GM21526 (cell line): Measurements from ENCODE around the gene MYCN.
"Not testable (repeated sequence)": the region's sequence is repeated elsewhere in the genome, so short reads cannot be mapped to it uniquely, and the experiment has no call there.

Source experiments
- ATAC-seq: cut with Tn5 transposase; IDR thresholded peaks from one replicate; pipeline ENCODE4 v1.9.1; 2021; ENCODE audit warnings: moderate library complexity; ENCODE audit not compliant: unreplicated experiment, low FRiP score

The MYCN gene

GRCh38 chr2:15942711-15943345 lies 2.5 kb downstream of the MYCN start:
- ATAC-seq = no peak

GRCh38 chr2:15943378-15944280 lies 3.3 kb downstream of the MYCN start:
- no peak for ATAC-seq

DNA sequence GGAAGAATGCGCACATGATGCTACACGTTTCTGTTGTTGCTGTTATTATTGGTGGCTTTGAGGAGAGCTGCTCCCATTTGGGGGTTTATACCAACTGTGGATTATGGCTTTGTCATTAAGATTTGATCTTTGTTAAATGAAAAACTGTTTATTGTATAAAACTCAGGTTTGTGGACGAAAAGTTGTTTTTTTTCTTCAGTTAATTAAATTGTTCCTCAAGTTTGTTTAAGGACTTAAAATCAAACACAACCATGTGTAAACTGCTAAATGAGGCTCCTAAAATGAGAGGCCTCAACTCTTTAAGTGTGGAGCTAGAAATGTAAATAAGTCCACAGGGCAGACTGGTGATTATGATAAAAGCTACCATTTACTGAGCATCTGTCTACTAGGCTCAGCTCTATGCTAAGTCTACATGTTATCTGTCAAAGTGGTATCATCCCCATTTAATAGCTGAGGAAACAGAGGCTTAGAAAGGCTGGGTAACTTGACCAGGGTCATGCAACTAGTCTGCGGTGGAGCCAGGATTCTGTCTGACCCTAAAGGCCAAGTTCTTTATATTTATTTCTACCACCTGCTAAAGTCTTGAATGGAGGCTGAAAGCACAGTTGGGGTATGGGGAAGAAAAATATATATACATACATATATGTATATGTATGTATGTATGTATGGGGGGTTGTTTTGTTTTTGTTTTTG lies 4.1 kb downstream of the MYCN start:
- ATAC-seq = no peak

GRCh38 chr2:15945909-15946705 lies 5.8 kb downstream of the MYCN start:
- ATAC-seq = no peak

GRCh38 chr2:15946983-15947382 lies 6.6 kb downstream of the MYCN start:
- ATAC-seq = no peak

GRCh38 chr2:15947431-15947830 lies 7.1 kb downstream of the MYCN start:
- no peak for ATAC-seq

GRCh38 chr2:15948704-15948957 lies 8.3 kb downstream of the MYCN start:
- no peak for ATAC-seq

DNA sequence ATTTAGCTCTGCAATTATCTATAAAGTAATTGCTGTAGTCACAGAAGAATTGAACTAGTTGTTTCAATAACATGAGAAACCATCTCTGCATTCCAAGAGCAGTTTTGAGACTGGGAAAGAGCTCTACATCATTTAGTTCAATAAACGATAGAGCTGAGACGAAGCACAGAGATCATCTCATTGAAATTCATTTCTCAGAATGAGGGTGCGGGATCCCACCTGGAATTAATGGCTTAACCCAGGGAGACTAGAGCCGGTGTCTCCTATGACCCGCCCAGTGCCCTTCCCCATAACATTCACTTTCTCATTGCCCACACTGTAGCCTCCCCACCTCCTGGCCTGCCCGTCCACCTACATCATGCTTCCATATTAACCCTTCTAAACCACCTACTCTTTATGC lies 8.8 kb downstream of the MYCN start:
- no peak for ATAC-seq

GRCh38 chr2:15949551-15949950 lies 9.2 kb downstream of the MYCN start:
- ATAC-seq = no peak

GRCh38 chr2:15950088-15950952 lies 10.0 kb downstream of the MYCN start:
- ATAC-seq = no peak

- ATAC-seq = not testable (repeated sequence)
Measured at GRCh38 chr2:15951936-15952335, 11.6 kb downstream of the MYCN start.

GRCh38 chr2:15952451-15953146 lies 12.2 kb downstream of the MYCN start:
- ATAC-seq = no peak

GRCh38 chr2:15953147-15953630 lies 12.8 kb downstream of the MYCN start:
- no peak for ATAC-seq

DNA sequence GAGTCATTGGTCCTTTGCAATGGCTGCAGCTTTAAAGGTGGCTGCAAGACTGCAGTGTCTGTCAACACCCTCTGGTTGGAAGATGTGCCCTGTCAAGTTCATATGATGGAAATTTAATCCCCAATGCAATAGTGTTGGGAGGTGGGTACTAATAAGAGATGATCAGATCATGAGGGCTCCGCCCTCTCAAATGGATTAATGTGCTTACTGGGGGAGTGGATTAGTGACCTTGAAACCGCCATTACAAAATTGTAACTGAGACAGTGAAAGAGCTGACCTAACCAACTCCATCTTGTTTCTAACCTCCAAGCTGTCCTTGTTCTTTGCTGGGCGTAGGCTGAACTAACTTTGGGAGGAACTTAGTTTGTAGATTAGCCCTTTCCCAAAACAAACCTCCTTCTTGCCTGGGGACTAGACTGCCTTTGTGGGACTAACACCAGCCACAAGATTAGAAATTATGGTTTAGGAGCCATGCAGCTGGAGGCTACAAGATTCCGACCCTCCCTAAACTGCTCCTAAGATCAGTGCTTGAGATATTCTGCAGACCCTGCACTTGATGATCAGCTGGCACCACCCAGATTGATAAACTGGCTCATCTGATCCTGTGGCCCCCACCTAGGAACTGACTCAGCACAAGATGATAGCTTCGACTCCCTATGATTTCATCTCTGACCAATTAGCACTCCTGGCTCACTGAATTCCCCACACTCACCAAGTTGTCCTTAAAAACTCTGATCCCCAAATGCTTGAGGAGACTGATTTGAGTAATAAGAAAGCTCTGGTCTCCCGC lies 13.7 kb downstream of the MYCN start:
- no peak for ATAC-seq

GRCh38 chr2:15954761-15955160 lies 14.4 kb downstream of the MYCN start:
- no peak for ATAC-seq

DNA sequence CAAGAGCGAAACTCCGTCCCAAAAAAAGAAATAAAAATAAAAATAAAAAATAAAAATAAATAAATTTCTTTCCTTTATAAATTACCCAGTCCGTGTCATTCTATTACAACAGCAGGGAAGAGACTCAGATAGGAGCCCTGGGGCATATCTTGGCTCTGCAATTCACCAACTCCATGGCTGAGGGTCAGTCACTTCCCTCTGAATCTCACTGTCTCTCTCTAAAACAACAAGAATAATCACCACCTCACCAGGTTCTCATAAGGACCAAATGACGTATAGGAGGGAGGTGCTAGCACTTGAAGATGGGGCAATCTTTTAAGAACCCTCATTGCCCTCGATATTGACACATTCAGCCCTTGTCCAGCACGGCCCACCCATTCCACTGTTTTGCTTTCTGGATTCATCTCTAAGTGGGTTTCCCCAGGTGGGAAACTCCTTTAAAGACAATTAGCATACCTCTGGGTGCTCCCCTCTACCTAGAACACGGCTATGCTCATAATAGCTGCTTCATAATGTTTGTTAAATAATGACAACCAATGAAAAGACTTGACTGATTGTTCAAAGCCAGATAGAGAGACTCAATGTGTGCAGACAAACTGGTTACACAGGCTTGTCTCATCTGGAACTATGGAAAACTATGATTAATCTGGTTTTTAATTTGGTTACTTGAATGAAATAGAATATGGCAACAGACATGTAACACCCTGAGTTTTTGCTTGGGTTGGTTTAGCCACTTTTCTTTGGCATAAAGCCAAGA lies 15.1 kb downstream of the MYCN start:
- ATAC-seq = no peak

DNA sequence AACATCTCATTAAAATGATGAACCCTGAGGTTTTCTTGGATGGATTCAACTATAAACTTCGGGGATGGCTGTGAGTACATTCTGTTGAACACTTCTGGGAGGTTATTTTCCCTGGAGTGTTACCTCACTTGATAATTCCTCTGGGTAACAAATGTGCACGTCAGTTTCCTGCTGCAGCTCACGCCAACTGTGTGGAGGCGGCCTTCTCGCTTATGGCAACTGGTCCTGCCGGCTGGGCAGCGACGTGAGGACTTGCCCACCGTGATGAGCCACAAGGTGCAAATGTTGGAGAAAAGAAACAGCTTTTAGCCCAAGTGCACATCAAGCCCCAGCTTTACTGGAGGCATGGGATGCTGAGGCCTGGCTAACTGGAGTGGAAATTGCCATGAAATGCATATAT lies 15.9 kb downstream of the MYCN start:
- no peak for ATAC-seq
